K562 (cell line): ENCODE results near the gene KRT81. TPM values are rescaled to one million over a fixed set of nuclear protein-coding genes. Genes with fewer than 3 reads are reported as not detected.

Source experiments
- ATAC-seq: fragments of 200-7000 bp; cut with Tn5 transposase; 3 replicates; pipeline ENCODE4 v1.9.1; 2020; ENCODE audit warnings: moderate library complexity
- BruUV-seq: library from RNA; stranded (reverse); fragments of 400-500 nt; replicated peaks from 2 replicates; lab custom pipeline; 2021; lab: Mats Ljungman, UMichigan
- CTCF ChIA-PET: fragments of 300-600 bp; formaldehyde crosslinking; extraction: SDS; loops from one replicate; lab custom pipeline; 2021; ENCODE audit warnings: low intra/inter-chr PET ratio; lab: Yijun Ruan, JAX
- POLR2A ChIA-PET: fragments of 300-600, 350-650 bp; sonication (Branson Sonifier 250); formaldehyde crosslinking; extraction: SDS; loops from one replicate; lab custom pipeline; 2021; ENCODE audit warnings: antibody characterized with exemption, inconsistent platforms; lab: Yijun Ruan, JAX
- DNase-seq, 4 experiments: peaks; one replicate each; pipeline versions ENCODE4 v3.0.0 to v3.0.0-alpha.2; 2011 to 2018; ENCODE audit warnings: low spot score in 3 of 4, mixed read lengths in 3 of 4; ENCODE audit errors: extremely low read depth in 1 of 4
- FAIRE-seq: peaks from 2 replicates; lab custom pipeline; 2011; peaks lifted over from hg19 to GRCh38; lab: Jason Lieb, UNC
- H2AFZ ChIP-seq: 2 replicates; pipeline ENCODE4 v1.6.0; 2011; ENCODE audit warnings: low read depth, low read length, control low read depth, inconsistent platforms
- H3K27ac ChIP-seq: fragments of 200-600 bp; 3 replicates; pipeline ENCODE4 v1.8.0; 2011; ENCODE audit warnings: low read depth, mild to moderate bottlenecking, control low read depth, inconsistent platforms, low read length, moderate library complexity, mixed read lengths; ENCODE audit errors: extremely low read depth
- H3K27me3 ChIP-seq, 2 experiments: fragments of 300-600 bp in 1 of 2; 2 replicates in 1 of 2; 3 replicates in 1 of 2; pipeline versions ENCODE4 v1.6.0 to v1.8.0; 2011; ENCODE audit warnings: inconsistent platforms in 2 of 2, low read length in 2 of 2, mild to moderate bottlenecking in 1 of 2, mixed read lengths in 1 of 2, moderate library complexity in 1 of 2; ENCODE audit not compliant: control insufficient read depth in 2 of 2, insufficient read depth in 2 of 2
- H3K36me3 ChIP-seq: fragments of 300-600 bp; 3 replicates; pipeline ENCODE4 v1.8.0; 2011; ENCODE audit warnings: mild to moderate bottlenecking, low read length, inconsistent platforms; ENCODE audit not compliant: control insufficient read depth, insufficient read depth
- H3K4me1 ChIP-seq, 2 experiments: fragments of 200-600 bp in 1 of 2; replicated peaks in 1 of 2; 2 replicates in 1 of 2; 3 replicates in 1 of 2; pipeline versions ENCODE4 v1.5.1 to v1.8.0; 2011; ENCODE audit warnings: inconsistent platforms in 2 of 2, low read length in 2 of 2, mild to moderate bottlenecking in 1 of 2, mixed read lengths in 1 of 2, moderate library complexity in 1 of 2; ENCODE audit not compliant: control insufficient read depth in 2 of 2, insufficient read depth in 2 of 2
- H3K4me2 ChIP-seq: 2 replicates; pipeline ENCODE4 v1.6.1; 2011; ENCODE audit warnings: low read length, control low read depth, inconsistent platforms, mixed read lengths; ENCODE audit not compliant: insufficient read depth
- H3K4me3 ChIP-seq: fragments of 200-600 bp; sonication (generic), shearing (Covaris generic); 2 replicates; pipeline ENCODE4 v1.5.1; 2016; ENCODE audit warnings: control low read depth, inconsistent platforms
- H3K79me2 ChIP-seq: fragments of 200-600 bp; 3 replicates; pipeline ENCODE4 v1.8.0; 2011; ENCODE audit warnings: low read length, inconsistent platforms; ENCODE audit not compliant: control insufficient read depth, insufficient read depth
- H3K9ac ChIP-seq, 2 experiments: 2 replicates each; pipeline versions ENCODE4 v1.6.0 to v1.6.1; 2011; ENCODE audit warnings: low read depth in 2 of 2, low read length in 2 of 2, control low read depth in 1 of 2, inconsistent platforms in 1 of 2, mild to moderate bottlenecking in 1 of 2, mixed read lengths in 1 of 2; ENCODE audit not compliant: insufficient read depth in 1 of 2
- H3K9me1 ChIP-seq: one replicate; pipeline ENCODE4 v1.6.0; 2011; ENCODE audit warnings: inconsistent platforms, mild to moderate bottlenecking, low read length, moderate library complexity; ENCODE audit not compliant: control insufficient read depth, insufficient read depth
- H3K9me3 ChIP-seq: replicated peaks from 2 replicates; pipeline ENCODE4 v1.5.1; 2011; ENCODE audit warnings: low read depth, low read length, inconsistent platforms; ENCODE audit not compliant: control insufficient read depth, insufficient read depth
- H4K20me1 ChIP-seq: replicated peaks from 2 replicates; pipeline ENCODE4 v1.6.1; 2011; ENCODE audit warnings: low read length, inconsistent platforms, mixed read lengths; ENCODE audit not compliant: control insufficient read depth, insufficient read depth
- DNMT1 ChIP-seq: fragments of 450-650 bp; IDR thresholded peaks from 2 replicates; pipeline ENCODE4 v1.6.1; 2016; ENCODE audit warnings: antibody characterized with exemption, mild to moderate bottlenecking
- FOXA3 ChIP-seq, 2 experiments: fragments of 450-650 bp in 1 of 2; sonication (generic) in 1 of 2; formaldehyde crosslinking; IDR thresholded peaks in 1 of 2; conservative IDR thresholded peaks in 1 of 2; 2 replicates each; pipeline versions ENCODE4 v1.4.0 to v1.8.0; 2020 to 2022; ENCODE audit warnings: mild to moderate bottlenecking in 2 of 2, missing genetic modification reagents in 1 of 2
- MITF ChIP-seq: IDR thresholded peaks from 2 replicates; pipeline ENCODE4 v1.6.1; 2014; ENCODE audit warnings: antibody characterized with exemption
- WGBS: fragments of 100-300 bp; shearing (Covaris generic); methylation state at CpG from one replicate; pipeline ENCODE4 v1.1.6; 2016; ENCODE audit warnings: low coverage, mixed read lengths; ENCODE audit not compliant: insufficient coverage; ENCODE audit errors: missing lambda C conversion rate; 5-methylcytosine and 5-hydroxymethylcytosine counted together
- in situ Hi-C: fragments of 300-500 bp; cut with MboI; formaldehyde crosslinking; loops from 4 replicates; pipeline ENCODE4 v1.15.0; 2018; ENCODE audit warnings: inconsistent platforms, mixed read lengths
- intact Hi-C: fragments of 100-400 bp; cut with micrococcal nuclease; formaldehyde crosslinking; loops from 2 replicates; pipeline ENCODE4 v1.14.2; 2022
- polyA plus RNA-seq, 8 experiments: library from polyadenylated mRNA; depleted of rRNA in 4 of 8; stranded (reverse) in 5 of 8; unstranded in 3 of 8; fragments of >200 nt; fragmentation: Nextera tagmentation in 2 of 8; fragmentation: Illumina TruSeq in 1 of 8; extraction: Ambion mirVana in 2 of 8; extraction: Trizol in 1 of 8; gene quantifications; 2 replicates each; pipeline versions ENCODE4 v1.2.1 to v1.2.3, GENCODE V29; 2011 to 2014; ENCODE audit warnings: inconsistent platforms in 1 of 8, missing spikeins in 1 of 8
- total RNA-seq, 7 experiments: library from RNA; depleted of rRNA in 6 of 7; stranded (reverse); fragments of >200 nt in 6 of 7; fragmentation: Illumina TruSeq in 2 of 7; extraction: Trizol in 2 of 7; gene quantifications; 2 replicates each; pipeline versions ENCODE4 v1.2.1 to v1.2.3, GENCODE V29; 2011 to 2021; ENCODE audit warnings: low replicate concordance in 1 of 7

Gene KRT81
- total and polyA plus RNA-seq, 9 of the 15 experiments (the other 6 are each of a cell fraction or from before 2014, with no cell fraction given) = 0.27 TPM; not detected in 8

DNA sequence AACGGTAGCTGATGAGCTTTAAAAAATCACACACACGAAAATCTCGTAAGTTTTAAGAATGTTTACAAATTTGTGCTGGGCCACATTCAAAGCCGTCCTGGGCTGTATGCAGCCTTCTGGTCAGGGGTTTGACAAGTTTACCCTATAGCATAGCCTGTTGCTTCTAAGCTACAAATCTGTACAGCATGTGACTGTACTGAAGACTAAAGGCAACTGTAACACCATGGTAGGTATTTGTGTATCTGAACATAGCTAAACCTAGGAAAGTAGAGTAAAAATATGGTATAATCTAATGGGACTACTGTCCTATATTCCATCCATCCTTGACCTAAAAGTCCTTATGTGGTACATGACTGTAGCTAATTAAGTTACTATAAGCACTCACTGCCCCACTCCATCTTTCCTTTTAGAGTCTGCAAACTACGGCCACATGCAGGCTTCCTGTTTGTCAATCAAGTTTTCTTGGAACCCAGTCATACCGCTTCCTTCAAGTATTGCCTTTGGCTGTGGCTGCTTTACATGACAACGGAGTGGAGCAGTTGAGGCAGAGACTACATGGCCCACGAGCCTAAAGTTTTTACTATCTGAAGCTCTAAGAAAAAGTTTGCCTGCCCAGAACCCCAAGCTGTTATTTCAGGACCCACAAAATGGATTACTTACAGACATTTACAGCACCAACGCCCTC lies 39.8 kb downstream of the KRT81 start:
- ChIA-PET CTCF (no interaction called here), POLR2A (interaction anchor here (1.1 kb wide), 2 partner anchors 12 to 36 kb away, joined by 3 to 4 read pairs; no protein-coding TSS in a partner anchor)
- no peaks in the 10 kb centered on the region for H3K36me3 ChIP-seq
- H3K27ac ChIP-seq = no peak overlapping the region
- under 1% methylated on average over 9 of the region's 9 CpGs for whole genome bisulfite sequencing
- ATAC-seq = no peak
- intact Hi-C loops (no loop called here), in situ Hi-C loops (no loop called here)
- H3K9me3 ChIP-seq = no peaks in the 10 kb centered on the region
- no peaks in the 10 kb centered on the region for H3K4me1 ChIP-seq
- no peaks in the 10 kb centered on the region for H3K79me2 ChIP-seq
- peaks cover 30 to 69% of the 10 kb centered on the region in 2 experiments for H3K27me3 ChIP-seq
- DNase-seq = no peak
- TF ChIP-seq MITF (no peak), FOXA3 (CRISPR knock-in tag; conservative IDR thresholded peaks at IDR 0.05 in 1 of 2, IDR thresholded peaks at IDR 0.05 in 1 of 2) (no peak), DNMT1 (no peak)
- H3K9me1 ChIP-seq = no peaks in the 10 kb centered on the region
- H4K20me1 ChIP-seq = 0 out of 2 replicates have a peak, but pooled peaks cover 11% of the 10 kb centered on the region
- FAIRE-seq = no peak
- H3K4me3 ChIP-seq = no peak overlapping the region
- H2AFZ ChIP-seq = no peak overlapping the region
- H3K4me2 ChIP-seq = no peak overlapping the region
- no peak overlapping the region for H3K9ac ChIP-seq
- no TSS peak for BruUV-seq
